SH-SY5Y (cell line): ENCODE measurements around the gene PMM1.

Experiments
- GATA2 ChIP-seq: IDR thresholded peaks from 2 replicates; pipeline ENCODE4 v1.6.1; 2011; ENCODE audit warnings: mild to moderate bottlenecking, low read depth, low read length
- GATA3 ChIP-seq: IDR thresholded peaks from 2 replicates; pipeline ENCODE4 v1.6.1; 2011; ENCODE audit warnings: low read depth, mild to moderate bottlenecking, low read length, moderate library complexity

DNA sequence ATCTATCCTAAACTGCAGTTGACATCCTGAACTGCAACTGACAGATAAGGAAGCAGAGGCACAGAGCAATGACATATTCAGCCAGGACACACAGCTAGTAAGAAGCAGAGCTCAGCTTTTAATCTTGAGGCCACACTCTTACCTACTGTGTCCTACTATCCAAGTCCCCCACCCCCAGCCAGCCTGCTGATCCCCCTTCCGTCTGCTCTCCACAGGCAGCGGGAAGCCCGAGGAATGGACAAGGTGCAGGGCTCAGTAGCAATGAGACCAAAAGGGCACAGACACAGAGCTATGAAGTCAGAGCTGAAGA, 49.7 kb downstream of the PMM1 start:
- no peak for TF ChIP-seq GATA2
- TF ChIP-seq GATA3, result no peak
